GM19239 (cell line): ENCODE measurements around the gene DDX59.

ENCODE experiments used
- DNase-seq: peaks from one replicate; pipeline ENCODE4 v3.0.0; 2011; ENCODE audit warnings: low spot score; ENCODE audit not compliant: insufficient read length
- FAIRE-seq: peaks from 2 replicates; lab custom pipeline; 2011; peaks lifted over from hg19 to GRCh38; lab: Jason Lieb, UNC

The DDX59 gene

DNA sequence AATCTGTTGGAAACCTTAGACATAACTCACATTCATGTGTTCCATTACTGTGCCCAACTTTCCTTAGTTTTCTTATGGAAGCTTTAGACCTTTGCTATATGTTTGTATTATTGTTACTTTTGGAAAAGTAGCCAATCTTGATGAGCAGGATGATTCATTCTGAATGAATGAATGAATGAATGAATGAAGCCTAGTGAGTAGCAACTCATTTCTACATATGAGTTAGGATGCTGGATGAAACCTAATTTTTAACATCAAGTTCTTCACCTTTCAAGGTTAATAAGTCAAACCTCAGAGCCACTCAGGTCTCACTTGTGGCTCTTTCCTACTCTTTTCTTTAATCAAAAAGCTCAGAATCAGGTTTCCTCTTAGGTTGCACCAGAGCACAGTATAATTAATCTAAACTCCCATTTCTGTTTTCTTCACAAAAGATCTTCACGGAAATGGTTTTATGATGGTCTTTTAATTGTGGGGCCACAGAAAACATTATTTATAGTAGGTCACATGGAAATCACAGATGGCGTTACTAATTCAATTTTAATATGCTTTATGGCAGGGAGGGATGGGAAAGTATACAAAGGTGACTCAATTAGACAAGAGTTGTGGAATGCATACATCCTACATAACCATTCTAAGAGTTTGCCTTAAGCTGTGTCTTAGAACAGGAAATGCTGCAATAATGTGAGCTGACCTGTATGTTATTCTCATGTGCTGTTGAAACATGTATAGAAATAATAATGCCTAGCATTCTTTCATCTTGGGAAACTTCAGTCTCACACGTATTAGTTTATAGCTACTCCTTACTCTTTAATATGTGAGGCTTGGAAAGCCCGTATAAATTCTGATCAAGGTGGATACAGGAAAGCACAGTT, 4.5 kb upstream of the DDX59 start:
- DNase-seq (no peak), FAIRE-seq (no peak)

DNA sequence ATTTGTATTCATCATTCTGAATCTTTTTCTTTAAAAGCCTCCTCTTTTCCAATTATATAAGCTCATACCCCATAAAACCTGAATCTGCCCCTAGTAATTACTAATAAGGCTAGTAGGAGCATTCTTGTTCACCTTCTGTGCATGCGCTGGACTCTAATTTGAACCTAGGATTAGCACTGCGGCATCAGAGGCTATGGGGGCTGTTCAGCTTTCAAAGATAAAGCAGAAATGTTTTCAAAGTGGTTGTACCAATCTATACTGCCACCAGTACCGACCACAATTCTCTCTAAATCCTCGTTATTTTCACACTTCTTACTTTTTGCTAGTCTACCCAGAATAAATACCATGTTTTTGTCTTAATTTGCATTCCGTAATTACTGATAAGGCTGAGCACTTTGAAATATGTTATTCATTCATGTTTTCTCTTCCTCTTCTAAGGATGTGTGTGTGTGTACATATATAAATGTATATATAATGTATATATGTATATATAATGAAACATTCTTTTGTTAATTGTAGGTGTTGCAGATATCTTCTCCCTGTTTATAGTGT, 1.6 kb upstream of the DDX59 start:
- FAIRE-seq: no peak
- DNase-seq: no peak

DNA sequence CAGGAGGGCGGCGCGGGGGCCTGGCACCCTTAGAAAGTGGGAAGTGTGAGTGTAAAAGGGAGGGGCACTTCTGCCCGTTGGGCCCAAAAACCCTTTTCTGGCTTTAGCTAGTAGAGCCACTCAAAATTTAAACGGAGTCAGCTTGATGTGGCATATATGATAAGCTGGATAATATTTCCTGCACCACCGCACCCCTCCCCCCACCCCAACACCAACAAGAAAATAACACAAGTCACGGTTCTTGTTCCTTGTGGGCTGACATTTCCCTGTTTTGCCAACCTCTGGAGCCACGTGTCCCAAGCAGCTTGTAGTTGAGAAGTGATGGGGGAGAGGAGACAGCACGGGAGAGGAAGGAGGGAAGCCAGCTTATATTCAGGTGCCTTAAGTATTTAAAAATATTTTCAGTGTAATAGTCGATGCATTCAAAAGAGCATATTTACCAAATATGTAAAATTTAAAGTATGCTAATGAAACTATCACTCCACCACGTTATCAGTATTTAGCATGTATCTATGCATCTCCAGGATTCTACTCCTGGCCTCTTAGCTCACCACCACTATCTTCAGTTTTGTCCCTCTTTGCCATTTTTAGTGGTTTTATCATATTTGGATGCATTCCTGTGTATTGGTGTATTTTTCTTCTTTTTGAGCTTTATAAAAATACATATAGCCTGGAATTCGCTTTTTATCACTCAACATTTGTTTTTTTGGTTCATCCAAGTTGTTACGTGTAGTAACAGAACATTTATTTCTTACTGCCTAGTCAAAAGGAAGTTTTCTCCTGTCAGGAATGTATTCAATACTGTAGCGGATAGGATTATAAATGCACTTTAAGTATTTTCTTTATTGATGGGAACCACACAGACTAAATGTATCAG, 773 bp upstream of the DDX59 start:
- peak; percentile 85 for FAIRE-seq
- peak; percentile 23 for DNase-seq

DNA sequence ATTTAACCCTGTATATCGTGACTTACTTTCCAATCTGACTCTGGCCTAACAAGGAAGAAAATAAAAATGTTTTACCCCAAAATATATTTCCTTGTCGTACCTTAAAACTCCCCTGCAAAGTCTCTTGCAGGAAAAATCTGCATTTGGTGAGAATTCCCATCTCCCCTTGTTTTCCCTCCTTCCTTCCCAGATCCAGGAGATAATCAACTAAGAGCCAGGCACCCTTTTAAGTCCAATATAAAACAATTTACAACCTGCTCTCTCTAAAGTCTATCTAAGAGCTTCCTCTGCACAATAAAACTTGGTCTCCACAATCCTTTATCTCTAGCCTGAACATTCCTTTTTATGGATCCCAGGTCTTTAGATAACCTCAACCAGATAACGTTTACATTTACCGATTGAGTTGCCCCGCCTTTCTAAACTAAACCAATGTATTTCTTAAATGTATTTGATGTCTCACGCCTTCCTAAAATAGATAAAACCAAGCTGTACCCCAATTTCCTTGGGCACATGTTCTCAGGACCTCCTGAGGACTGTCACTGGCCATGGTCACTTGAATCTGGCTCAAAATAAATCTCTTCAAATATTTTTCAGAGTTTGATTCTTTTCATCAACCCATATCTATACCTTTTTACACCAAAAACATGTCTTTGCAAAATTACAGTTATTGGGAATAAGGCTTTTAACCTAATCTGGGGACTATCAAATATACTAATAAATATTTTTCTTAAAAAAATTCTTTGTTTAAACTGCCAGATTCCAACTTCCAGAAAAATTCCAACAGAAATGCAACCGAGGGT, 993 bp downstream of the DDX59 start:
- peak; percentile 45 for FAIRE-seq
- DNase-seq: no peak

DNA sequence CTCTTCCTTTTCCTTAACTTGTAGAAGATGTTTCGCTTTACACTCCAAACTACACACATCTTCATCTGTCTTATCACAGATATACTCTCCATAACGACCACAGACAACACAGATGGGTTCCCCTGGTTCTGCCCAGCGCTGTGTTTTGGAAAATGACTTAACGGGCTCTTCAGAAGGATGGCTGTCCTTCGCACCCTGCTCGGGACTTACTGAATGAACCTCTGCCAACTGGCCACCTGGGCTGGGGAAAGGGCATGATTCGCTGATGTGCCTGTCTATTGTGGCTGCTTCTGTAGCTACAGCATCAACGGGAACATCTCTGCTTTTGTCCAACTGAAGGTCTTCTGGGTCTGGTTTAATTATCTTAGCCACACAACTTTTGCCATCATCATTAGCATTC, 3.4 kb downstream of the DDX59 start:
- DNase-seq: no peak
- no peak for FAIRE-seq

DNA sequence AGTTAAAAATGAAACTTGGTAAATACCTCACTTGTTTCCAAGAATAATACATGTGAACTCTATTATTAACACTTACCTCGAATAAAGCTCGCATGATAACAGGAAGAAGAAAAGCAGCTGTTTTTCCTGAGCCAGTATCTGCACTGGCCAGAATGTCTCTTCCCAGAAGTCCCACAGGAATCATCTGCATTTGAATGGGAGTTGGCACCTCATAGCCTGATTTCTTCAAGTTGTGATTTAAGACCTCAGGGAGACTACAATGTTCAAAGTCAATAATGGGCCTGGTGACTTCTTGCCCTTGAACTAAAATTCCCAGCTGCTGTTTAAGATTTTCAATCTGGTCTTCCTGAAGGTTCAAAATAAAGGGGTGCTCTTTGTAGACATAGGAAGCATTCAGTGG, 3.8 kb downstream of the DDX59 start:
- FAIRE-seq (peak; percentile 11), DNase-seq (no peak)

DNA sequence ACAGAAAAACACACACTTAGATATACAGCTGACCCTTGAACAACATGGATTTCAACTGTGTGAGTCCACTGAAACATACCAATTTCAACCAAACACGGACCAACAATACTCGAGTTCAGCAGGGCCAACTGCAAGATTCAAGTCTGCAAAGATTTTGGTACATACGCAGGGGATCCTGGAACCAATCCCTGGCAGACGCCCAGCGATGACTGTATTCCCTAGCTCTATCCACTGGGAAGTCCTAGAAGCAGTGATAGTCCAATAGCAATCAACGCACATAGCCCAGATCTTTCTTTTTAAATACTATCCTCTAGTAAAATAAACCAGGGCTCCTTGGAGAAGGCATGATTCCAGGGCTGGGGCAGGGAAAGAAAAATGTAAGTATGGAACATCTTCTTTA, 9.0 kb downstream of the DDX59 start:
- FAIRE-seq (no peak), DNase-seq (no peak)

DNA sequence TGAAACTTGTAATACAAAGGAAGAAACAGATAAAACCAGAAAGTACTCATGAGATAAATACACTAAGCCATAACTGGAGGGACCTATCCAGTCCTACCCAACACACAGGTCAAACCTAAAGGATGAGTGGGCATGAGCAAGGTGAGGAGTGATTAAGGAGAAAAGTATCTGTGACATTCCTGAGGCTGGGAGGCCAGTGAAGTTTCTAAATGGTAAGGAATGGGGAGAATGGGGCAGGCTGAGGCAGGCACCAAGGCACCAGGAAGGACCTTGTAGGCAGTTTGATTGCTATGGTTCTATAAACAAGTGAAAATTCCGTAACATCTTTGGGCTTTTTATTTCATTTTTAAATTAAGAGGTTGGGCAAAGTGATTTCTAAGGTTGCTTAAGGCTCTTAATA, 10.4 kb downstream of the DDX59 start:
- FAIRE-seq (no peak), DNase-seq (no peak)

DNA sequence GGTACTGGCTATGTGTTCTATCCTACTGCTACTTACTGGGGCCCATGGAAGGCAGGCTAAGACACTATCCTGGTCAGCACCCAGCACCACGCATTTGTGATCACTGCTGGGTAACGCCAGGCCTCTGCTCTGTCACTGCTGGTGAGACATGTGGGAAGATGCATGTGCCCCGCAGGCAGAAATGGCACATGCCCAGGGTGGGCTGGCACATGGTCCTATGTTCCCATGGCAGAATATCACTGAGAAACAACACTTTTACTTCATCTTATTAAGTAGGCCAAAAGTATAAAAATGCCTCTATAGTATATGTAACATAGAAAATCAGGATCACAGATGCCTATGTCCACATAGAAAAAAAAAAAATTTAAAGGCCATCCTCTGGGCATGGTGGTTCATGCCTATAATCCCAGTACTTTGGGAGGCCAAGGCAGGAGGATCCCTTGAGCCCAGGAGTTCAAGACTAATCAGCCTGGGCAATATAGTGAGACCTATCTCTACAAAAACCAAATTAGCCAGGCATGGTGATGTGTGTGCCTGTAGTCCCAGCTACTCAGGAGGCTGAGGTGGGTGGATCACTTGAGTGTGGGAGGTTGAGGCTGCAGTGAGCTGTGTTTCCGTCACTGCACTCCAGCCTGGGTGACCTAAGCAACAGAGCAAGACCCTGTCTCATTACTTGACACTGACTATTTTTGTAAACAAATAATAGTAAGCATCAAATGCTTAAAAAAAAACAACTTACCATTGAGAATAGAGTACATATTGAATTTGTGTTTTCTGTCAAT, 11.5 kb downstream of the DDX59 start:
- FAIRE-seq: no peak
- no peak for DNase-seq

DNA sequence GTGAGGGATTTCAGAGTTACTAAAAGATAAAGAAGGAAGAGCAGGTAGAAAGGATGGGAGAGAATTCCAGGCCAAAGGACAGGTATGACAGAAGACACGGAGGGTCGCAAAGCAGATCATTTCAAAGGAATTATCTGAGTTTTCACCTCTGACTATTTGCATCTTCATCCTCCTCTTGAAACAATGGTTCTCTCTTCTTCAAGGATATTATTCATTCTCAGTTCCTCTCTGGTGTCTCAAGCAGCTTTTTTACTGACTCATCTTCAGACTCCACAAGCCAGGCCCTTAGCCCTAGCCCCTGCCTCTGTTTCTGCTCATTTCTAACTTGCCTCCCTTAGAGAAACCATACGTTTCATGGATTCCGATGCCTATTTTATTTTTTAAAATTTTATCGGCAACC, 15.0 kb downstream of the DDX59 start:
- FAIRE-seq (peak; percentile 94), DNase-seq (peak; percentile 36)

DNA sequence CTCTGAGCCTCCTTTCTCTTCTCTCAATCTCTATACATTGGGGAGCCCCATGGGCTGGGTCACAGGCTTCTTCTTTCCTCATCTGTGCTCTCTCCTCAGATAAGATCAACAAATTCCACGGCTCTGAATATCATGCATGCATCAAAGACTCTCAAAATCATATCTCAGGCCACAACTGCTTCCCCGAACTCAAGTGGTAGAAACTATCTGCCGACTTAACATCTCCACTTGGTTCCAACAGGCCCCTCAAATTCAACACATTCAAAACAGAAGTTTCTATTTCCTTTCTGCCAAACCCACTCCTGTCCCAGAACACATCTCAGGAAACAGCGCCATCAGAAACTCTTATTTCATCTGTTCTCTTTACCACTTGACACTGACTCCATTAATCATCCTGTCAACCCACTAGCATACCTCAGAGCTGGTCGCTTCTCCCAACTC, 16.7 kb downstream of the DDX59 start:
- peak; percentile 82 for FAIRE-seq
- no peak for DNase-seq

DNA sequence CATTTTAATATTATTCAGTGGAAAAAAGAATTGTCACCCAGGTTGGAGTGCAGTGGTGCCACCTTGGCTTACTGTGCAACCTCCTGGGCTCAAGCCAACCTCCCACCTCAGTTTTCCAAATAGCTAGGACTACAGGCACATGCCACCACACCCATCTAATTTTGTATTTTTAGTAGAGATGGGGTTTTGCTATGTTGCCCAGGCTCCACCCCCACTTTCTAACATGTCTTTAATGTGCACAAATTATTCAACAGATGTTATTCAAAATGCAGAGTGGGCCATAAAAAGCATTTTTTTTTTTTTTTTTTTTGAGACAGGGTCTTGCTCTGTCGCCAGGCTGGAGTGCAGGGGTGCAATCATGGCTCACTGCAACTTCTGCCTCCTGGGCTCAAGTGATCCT, 17.3 kb downstream of the DDX59 start:
- DNase-seq: no peak
- FAIRE-seq: no peak

DNA sequence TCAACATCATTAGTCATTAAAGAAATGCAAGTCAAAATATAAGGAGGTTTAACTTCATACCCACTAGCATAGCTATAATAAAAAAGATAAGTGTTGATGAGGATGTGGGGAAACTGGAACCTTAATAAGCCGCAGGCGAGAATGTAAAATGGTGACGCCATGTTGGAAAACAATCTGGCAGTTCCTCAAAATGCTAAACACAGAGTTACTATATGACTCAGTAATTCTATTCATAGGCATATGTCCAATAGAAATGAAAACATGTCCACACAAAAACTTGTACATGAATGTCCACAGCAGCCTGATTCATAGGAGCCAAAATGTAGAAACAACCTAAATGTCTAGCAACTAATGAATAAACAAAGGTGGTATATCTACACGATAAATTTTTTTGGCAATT, 23.2 kb downstream of the DDX59 start:
- FAIRE-seq (no peak), DNase-seq (no peak)

DNA sequence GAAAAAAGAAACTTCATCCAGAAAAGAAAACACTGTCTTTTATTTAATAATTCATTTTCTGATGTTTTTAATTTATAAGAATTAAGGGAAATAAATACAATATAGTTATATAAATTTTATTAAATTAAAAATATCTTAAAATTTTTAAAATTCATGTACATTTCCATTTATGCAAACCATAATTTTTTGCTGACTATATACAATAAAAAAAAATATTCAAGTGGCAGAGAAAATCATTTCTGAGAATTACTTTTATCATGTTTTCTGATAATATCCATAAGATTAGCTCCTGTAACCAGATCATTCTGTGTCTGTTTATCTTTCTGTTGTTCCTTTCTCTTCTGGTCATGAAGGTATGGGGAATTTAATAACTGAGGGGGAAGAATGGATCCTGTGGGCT, 25.7 kb downstream of the DDX59 start:
- FAIRE-seq (no peak), DNase-seq (no peak)

DNA sequence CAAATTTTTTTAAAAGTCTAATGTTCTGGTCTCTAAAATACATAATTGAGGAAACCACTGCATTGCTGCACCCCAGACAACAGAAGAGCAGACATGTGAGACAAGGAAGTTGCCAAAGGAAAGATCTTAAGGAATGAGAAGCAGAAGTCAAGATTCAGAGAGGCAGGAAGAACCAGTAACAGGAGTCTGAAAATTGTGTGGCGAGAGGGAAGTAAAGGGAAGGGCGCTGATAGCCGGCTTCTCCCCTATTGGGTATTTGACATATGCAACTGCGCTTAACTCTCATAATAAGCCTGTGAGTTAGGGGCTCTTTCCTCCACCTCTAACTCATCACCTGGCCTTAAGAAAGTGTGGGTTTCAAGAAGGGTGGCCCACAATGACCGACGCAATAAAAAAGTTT, 27.2 kb downstream of the DDX59 start:
- no peak for DNase-seq
- FAIRE-seq: no peak

DNA sequence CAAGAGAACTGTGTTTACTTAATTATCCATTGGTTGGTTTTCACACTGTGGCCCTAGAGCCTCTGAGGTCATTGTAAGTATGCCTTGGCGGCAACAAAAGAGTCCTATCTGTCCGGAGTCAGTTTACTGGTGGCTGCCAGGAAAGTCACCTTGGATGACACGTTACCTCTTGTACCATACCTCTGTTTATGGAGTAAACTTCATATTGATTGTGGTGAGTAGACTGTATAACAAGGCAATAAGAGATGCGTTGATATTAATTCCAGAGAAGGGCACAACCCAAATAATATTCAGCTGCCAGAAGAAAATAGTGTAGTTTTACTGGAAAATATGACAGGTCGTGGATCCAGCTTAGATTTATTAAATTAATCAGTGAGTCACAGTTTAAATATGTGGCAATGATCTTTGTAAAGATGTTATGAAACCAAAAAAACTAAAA, 28.7 kb downstream of the DDX59 start:
- DNase-seq (no peak), FAIRE-seq (no peak)

DNA sequence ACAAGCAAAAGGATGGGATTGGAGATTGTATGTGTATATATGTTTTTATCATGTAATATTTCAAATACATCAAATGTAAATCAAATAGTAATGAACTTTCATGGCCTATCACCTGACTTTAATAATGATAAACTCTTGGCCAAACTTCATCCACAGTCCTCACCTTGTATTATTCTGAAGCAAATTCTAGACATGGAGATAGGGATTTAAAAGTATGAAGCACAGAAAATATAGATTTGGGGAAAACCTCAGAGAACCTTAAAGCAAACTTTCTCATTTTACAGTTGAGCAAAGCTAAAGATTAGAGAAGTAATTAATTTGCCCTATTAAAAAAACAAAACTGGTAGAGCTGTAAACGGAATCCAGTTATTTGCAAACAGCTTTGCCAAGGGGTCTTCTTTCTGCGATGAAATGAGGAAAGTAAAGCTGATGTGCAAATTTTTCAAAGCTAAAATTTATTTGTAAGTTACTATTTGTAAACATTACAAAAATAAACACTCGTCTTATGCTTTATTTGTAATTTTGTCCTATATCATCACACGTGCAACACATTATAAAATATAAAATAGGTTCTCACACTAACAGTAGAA, 29.2 kb downstream of the DDX59 start:
- FAIRE-seq (no peak), DNase-seq (no peak)

DNA sequence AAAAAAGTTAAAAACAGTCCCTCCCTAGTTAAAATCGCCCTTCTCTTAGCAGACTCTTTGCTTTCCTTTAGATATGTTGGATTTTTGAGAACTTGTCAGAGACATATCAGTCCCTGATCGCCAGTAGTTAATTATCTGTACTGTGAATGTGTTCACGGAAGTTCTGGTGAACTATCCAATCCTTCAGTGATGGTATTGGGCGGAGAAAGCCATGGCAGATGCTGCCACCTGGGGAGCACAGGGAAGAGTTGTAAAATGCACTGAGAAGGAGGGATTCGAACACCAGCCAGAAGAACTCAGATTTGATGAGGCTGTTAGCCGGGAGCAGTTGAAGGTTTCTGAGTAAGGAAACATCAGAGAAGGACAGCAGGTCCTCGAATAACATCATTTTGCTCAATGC, 31.6 kb downstream of the DDX59 start:
- no peak for DNase-seq
- no peak for FAIRE-seq

DNA sequence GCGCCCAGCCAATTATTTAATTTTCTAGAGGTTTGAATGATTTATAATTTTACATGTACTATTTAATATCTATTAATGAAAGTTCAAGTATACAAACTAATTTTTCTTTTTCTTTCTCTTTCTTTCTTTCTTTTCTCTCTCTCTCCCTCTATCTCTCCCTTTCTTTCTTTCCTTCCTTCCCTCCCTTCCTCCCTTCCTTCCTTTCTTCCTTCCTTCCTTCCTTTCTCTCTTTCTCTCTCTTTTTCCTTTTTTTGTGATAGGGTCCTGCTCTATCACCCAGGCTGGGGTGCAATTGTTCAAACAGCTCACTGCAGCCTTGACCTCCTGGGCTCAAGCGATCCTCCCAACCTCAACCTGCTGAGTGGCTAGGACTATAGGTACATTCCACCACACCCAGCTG, 33.0 kb downstream of the DDX59 start:
- no peak for DNase-seq
- no peak for FAIRE-seq
